K562 (cell line): ENCODE results near the gene GPR25.

Experiments
- CHD2 ChIP-seq: IDR thresholded peaks from 2 replicates; pipeline ENCODE4 v1.6.1; 2011; ENCODE audit warnings: low read depth, low read length
- HINFP ChIP-seq: fragments of 450-650 bp; conservative IDR thresholded peaks from 2 replicates; pipeline ENCODE4 v1.6.1; 2016; ENCODE audit warnings: missing genetic modification characterization, low read depth, mild to moderate bottlenecking, control low read depth, missing compliant biosample characterization
- MCM7 ChIP-seq, 2 experiments: fragments of 450-650 bp; IDR thresholded peaks; 2 replicates each; pipeline ENCODE4 v1.6.1; 2016 to 2018
- RAD21 ChIP-seq, 2 experiments: fragments of 250-450 bp in 1 of 2; fragments of 450-650 bp in 1 of 2; sonication (Bioruptor Pico) in 1 of 2; formaldehyde crosslinking in 1 of 2; IDR thresholded peaks in 1 of 2; conservative IDR thresholded peaks in 1 of 2; 2 replicates each; pipeline versions ENCODE4 v1.4.0 to v1.8.0; 2020 to 2022; ENCODE audit warnings: mild to moderate bottlenecking in 2 of 2, moderate library complexity in 1 of 2
- RREB1 ChIP-seq: fragments of 250-450 bp; sonication (Bioruptor Pico); IDR thresholded peaks from 2 replicates; pipeline ENCODE4 v1.4.0; 2020
- SMARCB1 ChIP-seq: IDR thresholded peaks from 2 replicates; pipeline ENCODE4 v1.6.1; 2011; ENCODE audit warnings: improper control_type of control experiment, low read depth; ENCODE audit not compliant: insufficient read length
- YY1 ChIP-seq, 3 experiments: IDR thresholded peaks; 2 replicates each; pipeline ENCODE4 v1.6.1; 2011; ENCODE audit warnings: low read length in 2 of 3, mild to moderate bottlenecking in 2 of 3, moderate library complexity in 2 of 3, borderline replicate concordance in 1 of 3, control low read depth in 1 of 3, low read depth in 1 of 3; ENCODE audit not compliant: insufficient read depth in 3 of 3, insufficient replicate concordance in 2 of 3, control insufficient read depth in 1 of 3, insufficient read length in 1 of 3; ENCODE audit errors: extremely low read depth in 1 of 3
- ZEB2 ChIP-seq: fragments of 450-650 bp; IDR thresholded peaks from 2 replicates; pipeline ENCODE4 v1.6.1; 2016
- TF ChIP-seq, protein P1 (sequence below): sonication (generic); formaldehyde crosslinking; IDR thresholded peaks from 2 replicates; pipeline ENCODE4 v1.8.1; 2023; ENCODE audit warnings: mild to moderate bottlenecking, missing genetic modification reagents
- TF ChIP-seq, protein P2 (sequence below), 2 experiments: fragments of 450-650 bp in 1 of 2; sonication (generic) in 1 of 2; formaldehyde crosslinking in 1 of 2; IDR thresholded peaks in 1 of 2; conservative IDR thresholded peaks in 1 of 2; 2 replicates each; pipeline versions ENCODE4 v1.6.1 to v1.8.1; 2016 to 2023; ENCODE audit warnings: mild to moderate bottlenecking in 2 of 2, moderate library complexity in 2 of 2, inconsistent platforms in 1 of 2, missing genetic modification reagents in 1 of 2

GRCh38 chr1:200889571-200889970 lies 16.8 kb downstream of the GPR25 start:
- TF ChIP-seq SMARCB1 (no peak), MCM7 (IDR thresholded peaks at IDR 0.05) (no peak), ZEB2 (no peak), CHD2 (no peak), RREB1 (CRISPR knock-in tag) (no peak), HINFP (no peak), YY1 (IDR thresholded peaks at IDR 0.05; ENCODE audit: borderline replicate concordance in 1 of 3, control insufficient read depth in 1 of 3, extremely low read depth in 1 of 3, insufficient read depth in 3 of 3, insufficient read length in 1 of 3, insufficient replicate concordance in 2 of 3, low read depth in 1 of 3, low read length in 2 of 3) (no peak), RAD21 (CRISPR knock-in tag; conservative IDR thresholded peaks at IDR 0.05 in 1 of 2, IDR thresholded peaks at IDR 0.05 in 1 of 2) (no peak)
- TF ChIP-seq, protein P1, sequence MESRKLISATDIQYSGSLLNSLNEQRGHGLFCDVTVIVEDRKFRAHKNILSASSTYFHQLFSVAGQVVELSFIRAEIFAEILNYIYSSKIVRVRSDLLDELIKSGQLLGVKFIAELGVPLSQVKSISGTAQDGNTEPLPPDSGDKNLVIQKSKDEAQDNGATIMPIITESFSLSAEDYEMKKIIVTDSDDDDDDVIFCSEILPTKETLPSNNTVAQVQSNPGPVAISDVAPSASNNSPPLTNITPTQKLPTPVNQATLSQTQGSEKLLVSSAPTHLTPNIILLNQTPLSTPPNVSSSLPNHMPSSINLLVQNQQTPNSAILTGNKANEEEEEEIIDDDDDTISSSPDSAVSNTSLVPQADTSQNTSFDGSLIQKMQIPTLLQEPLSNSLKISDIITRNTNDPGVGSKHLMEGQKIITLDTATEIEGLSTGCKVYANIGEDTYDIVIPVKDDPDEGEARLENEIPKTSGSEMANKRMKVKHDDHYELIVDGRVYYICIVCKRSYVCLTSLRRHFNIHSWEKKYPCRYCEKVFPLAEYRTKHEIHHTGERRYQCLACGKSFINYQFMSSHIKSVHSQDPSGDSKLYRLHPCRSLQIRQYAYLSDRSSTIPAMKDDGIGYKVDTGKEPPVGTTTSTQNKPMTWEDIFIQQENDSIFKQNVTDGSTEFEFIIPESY, result no peak
- TF ChIP-seq, protein P2, sequence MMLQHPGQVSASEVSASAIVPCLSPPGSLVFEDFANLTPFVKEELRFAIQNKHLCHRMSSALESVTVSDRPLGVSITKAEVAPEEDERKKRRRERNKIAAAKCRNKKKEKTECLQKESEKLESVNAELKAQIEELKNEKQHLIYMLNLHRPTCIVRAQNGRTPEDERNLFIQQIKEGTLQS (IDR thresholded peaks at IDR 0.05), result no peak
- TF ChIP-seq, protein P2 (CRISPR knock-in tag; conservative IDR thresholded peaks at IDR 0.05), result no peak
